ENCODE results near the gene ZNF276.

Gene ZNF276

GRCh38 chr16:89721546-89722391, 432 bp downstream of the ZNF276 start:
- H2AFZ ChIP-seq (ENCODE audit: low read depth, low read length), result no peak overlapping the region
- H3K27ac ChIP-seq (ENCODE audit: low read length), result peak overlapping the region; percentile 70
- H3K27me3 ChIP-seq (ENCODE audit: low read depth, low read length), result no peaks in the 10 kb centered on the region
- peak overlapping the region; percentile 89 for H3K4me2 ChIP-seq (ENCODE audit: low read length)
- no peaks in the 10 kb centered on the region for H3K9me3 ChIP-seq (ENCODE audit: insufficient read depth, low read length)
- H3K4me3 ChIP-seq (ENCODE audit: low read length), result peak overlapping the region; percentile 88
- TF ChIP-seq EZH2phosphoT487 (IDR thresholded peaks at IDR 0.05; ENCODE audit: low read depth), result no peak
- no peak for TF ChIP-seq CTCF (IDR thresholded peaks at IDR 0.05; ENCODE audit: low read depth, low read length)
- H3K4me1 ChIP-seq (ENCODE audit: low read length), result peaks cover 13% of the 10 kb centered on the region
- H4K20me1 ChIP-seq (ENCODE audit: insufficient read depth, low read length), result peaks cover 21% of the 10 kb centered on the region
- peaks cover 6% of the 10 kb centered on the region; the same call in 1 of the 2 replicates for H3K79me2 ChIP-seq (ENCODE audit: low read length)
- H3K36me3 ChIP-seq (replicated peaks; ENCODE audit: low read depth, low read length), result peaks cover 16% of the 10 kb centered on the region
- peak overlapping the region; percentile 84 for H3K9ac ChIP-seq (ENCODE audit: low read length)

GRCh38 chr16:89722392-89723278, 1.3 kb downstream of the ZNF276 start:
- Histone ChIP-seq H2AFZ (ENCODE audit: low read depth, low read length) (no peak overlapping the region), H3K9me3 (ENCODE audit: insufficient read depth, low read length) (no peaks in the 10 kb centered on the region), H3K79me2 (ENCODE audit: low read length) (peaks cover 6% of the 10 kb centered on the region; the same call in 1 of the 2 replicates), H4K20me1 (ENCODE audit: insufficient read depth, low read length) (peaks cover 21% of the 10 kb centered on the region), H3K27ac (ENCODE audit: low read length) (no peak overlapping the region), H3K4me2 (ENCODE audit: low read length) (peak overlapping the region; percentile 89), H3K4me3 (ENCODE audit: low read length) (peak overlapping the region; percentile 88), H3K27me3 (ENCODE audit: low read depth, low read length) (no peaks in the 10 kb centered on the region), H3K36me3 (replicated peaks; ENCODE audit: low read depth, low read length) (peaks cover 18% of the 10 kb centered on the region), H3K9ac (ENCODE audit: low read length) (peak overlapping the region; percentile 84), H3K4me1 (ENCODE audit: low read length) (peaks cover 13% of the 10 kb centered on the region)
- TF ChIP-seq EZH2phosphoT487 (IDR thresholded peaks at IDR 0.05; ENCODE audit: low read depth), result no peak
- no peak for TF ChIP-seq CTCF (IDR thresholded peaks at IDR 0.05; ENCODE audit: low read depth, low read length)

GRCh38 chr16:89723279-89724250, 2.2 kb downstream of the ZNF276 start:
- Histone ChIP-seq H3K4me1 (ENCODE audit: low read length) (peaks cover 13% of the 10 kb centered on the region), H3K36me3 (replicated peaks; ENCODE audit: low read depth, low read length) (peaks cover 19% of the 10 kb centered on the region), H3K79me2 (ENCODE audit: low read length) (peaks cover 6% of the 10 kb centered on the region; the same call in 1 of the 2 replicates), H2AFZ (ENCODE audit: low read depth, low read length) (no peak overlapping the region), H4K20me1 (ENCODE audit: insufficient read depth, low read length) (peaks cover 21% of the 10 kb centered on the region), H3K27ac (ENCODE audit: low read length) (no peak overlapping the region), H3K9me3 (ENCODE audit: insufficient read depth, low read length) (no peaks in the 10 kb centered on the region), H3K9ac (ENCODE audit: low read length) (no peak overlapping the region), H3K4me3 (ENCODE audit: low read length) (peak overlapping the region; percentile 88), H3K27me3 (ENCODE audit: low read depth, low read length) (no peaks in the 10 kb centered on the region), H3K4me2 (ENCODE audit: low read length) (peak overlapping the region; percentile 89; the same call in 1 of the 2 replicates)
- TF ChIP-seq EZH2phosphoT487 (IDR thresholded peaks at IDR 0.05; ENCODE audit: low read depth) (no peak), CTCF (IDR thresholded peaks at IDR 0.05; ENCODE audit: low read depth, low read length) (no peak)

Measured in OCI-LY3 (cell line).